Effector CD4-positive, alpha-beta T cell (primary cell): ENCODE measurements around the gene BHLHE23.

Experiments
- DNase-seq: peaks from one replicate; pipeline ENCODE4 v3.0.0-alpha.2; 2020

The BHLHE23 gene

GRCh38 chr20:63007646-63008488, 1.1 kb upstream of the BHLHE23 start:
- no peak for DNase-seq

GRCh38 chr20:63007360-63007645, 539 bp upstream of the BHLHE23 start:
- DNase-seq = no peak

DNA sequence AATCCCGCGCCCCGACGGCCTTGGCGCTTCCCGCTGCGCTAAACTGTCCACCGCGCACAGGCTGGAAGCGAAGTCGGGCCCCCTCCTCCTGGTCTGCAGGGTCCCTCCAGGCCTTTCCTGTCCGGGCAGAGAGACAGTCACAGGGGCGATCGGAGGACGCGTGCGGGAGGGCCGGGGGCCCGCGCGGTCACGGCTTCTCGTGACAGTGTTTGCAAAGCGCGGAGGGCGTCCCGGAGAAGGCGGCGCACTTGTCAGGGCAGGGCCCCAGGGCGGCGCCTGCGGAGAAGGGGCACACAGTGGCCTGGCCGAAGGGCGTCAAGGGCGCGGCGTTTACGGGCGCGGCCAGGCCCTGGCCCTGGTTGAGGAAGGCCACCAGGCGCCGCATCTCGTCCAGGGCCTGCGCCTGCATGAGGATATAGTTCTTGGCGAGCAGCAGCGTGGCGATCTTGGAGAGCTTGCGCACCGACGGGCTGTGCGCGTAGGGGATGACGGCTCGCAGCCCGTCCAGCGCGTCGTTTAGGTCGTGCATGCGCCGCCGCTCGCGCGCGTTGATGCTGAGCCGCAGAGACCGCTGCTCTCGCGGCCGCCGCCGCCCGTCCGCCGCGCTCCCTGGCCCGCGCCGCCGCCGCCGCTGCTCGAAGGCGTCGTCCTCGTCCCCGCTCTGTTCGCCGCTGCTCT, 763 bp downstream of the BHLHE23 start:
- DNase-seq = no peak

DNA sequence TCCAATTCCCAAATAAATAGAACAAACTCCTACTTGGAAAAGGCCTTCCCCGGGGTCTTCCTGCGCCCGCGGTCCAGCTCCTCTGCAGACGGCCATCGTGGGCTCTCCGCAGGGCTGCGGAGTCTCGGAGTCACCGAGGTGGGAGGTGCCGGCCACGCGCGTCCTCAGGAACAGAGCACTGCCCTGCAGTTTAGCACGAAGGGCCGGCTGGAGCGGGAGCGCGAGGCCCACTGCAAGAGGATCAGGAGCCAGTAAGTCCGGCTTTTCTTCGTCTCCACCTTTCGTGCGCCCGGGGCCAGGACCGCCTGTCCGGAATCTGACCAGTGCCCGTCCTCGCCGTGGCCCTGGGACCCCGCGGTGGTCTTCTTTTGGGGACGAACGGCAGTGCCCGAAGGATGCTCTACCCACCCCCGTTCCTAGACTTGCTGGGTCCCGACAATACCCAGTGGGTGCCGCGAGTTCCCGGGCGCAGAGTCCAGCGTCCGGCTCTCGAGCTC, 1.4 kb downstream of the BHLHE23 start:
- DNase-seq = no peak

DNA sequence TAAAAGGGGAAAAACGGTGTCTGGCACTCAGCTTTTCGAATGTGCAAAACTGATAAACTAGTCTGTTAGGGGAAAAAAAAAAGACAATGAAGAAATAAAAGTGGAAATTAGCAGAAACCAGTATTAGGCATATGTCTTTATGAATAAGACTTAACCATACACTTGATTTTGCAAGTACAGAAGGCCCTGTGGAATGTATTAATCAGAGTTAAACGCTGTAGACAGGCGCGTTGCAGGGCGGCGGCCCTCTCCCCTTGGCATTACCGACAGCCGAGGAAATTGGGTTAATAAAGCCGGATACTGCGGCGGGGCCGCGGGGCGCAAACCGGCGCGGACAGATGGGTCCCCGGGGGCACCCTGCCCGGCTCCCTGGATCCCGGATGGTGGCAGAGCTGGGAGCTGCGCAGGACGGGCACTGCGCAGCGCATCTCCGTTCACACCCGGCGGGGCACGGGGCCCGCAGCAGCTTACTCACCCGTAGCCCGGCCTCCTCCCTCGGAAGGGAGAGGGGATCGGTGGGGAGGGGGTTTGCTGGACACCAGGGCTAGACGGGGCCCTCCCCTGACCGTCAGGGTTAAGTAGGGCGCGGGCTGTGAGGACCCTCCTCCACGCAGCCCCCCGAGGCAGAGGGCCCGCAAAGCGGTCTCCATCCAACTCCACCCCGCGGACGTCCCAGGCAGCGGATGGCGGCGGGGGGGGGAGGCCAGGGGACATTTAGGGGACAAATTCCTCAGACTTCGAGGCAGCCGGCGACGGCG, 2.0 kb downstream of the BHLHE23 start:
- no peak for DNase-seq

DNA sequence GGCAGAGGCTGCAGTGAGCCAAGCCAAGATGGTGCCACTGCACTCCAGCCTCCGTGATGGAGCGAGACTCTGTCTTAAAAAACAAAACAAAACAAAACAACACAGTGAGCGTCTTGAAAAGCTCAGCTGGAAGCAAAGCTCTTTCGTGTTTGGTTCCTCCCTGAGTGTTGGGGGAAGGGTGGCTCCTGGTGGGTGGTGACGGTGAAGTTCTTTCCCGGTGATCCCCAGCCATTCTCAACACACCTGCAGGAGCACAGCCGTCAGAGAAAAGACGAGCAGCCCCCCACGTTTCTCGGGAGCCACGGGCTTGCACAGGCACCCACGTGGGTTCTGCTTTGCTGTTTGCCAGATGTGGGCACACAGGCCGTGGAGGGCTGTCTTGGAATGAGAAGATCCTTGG, 3.2 kb downstream of the BHLHE23 start:
- no peak for DNase-seq

GRCh38 chr20:63002511-63002910, 4.3 kb downstream of the BHLHE23 start:
- no peak for DNase-seq

- no peak for DNase-seq
Measured at GRCh38 chr20:63000958-63001357, 5.8 kb downstream of the BHLHE23 start.

DNA sequence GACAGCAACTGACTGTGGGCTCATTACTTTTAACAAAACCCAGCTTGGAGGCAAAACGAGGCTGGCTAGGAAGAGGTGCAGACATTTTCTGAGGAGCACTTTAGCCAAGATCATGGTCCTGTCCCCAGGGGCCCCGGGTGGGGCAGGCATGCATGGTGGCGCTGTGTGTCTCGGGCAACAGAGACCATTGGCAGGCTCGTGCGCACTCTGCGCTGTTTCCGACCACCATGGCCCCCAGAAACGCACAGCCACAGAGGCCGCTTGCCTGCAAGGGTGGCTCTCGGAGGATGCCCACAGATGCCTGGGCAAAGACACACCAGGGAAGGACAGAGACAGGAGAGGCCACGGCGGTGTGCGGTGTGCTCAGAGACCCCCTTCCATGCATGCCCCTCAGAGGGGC, 6.7 kb downstream of the BHLHE23 start:
- DNase-seq = no peak

DNA sequence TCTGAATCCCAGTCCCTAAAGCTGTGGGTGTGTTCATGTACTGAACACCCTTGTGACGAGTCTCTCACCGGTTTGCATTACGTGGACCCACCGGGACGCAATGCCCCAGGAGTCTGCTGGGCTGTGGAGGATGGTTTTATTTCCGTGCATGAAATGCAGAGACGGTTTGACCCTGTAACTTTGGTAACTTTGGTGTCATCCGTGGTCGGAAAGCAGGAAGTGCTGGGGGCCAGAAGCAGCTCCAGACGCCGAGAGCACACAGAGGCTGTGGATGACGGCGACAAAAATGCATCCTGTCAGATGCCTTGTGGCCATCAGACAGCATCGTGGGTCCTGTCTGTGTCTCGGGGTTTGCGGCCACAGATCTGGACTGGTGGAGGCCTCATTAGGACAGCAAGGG, 7.2 kb downstream of the BHLHE23 start:
- no peak for DNase-seq

DNA sequence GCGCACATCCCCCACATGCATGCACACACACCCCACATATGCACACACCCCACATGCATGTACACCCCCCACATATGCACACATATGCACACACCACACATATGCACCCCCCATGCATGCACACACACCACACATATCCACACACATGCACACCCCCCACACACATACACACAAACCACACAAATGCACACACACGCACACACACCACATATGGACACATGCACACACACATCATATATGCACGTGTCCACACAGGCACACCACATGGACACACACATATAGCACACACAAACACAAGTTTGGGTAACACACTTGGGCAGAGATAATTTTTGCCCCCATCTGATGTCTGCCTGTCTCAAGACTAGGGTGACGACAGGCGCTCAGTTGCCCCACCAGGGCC, 8.3 kb downstream of the BHLHE23 start:
- DNase-seq = no peak

DNA sequence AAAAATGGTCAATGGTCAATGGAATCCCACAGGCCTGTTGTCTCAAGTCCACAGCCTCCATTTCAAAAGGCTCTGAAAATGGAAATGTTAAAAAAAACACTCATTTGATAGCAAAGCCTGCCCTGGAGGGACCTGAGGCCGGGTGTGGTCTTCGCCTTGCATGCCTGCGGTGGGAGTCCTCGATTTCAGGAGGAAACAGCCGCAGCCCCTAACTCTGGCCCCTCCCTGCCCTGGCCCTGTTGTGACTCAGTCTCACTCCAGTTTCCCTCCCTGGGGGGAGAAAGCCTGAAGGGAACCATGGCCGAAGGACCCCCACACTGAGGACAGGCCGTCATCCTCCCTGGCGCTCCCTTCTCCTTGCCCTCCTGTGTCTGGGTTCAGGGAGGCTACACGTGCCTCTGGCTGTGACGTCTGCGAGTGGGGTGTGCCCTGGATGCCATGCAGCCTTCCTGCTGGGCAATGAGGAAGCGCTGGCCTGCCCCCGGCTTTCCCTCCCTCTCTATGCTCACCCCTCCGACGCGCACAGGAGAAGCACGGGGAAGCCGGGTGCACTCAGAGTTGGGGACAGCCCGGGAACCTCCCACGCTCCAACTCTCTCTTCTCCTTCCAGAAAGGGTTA, 9.2 kb downstream of the BHLHE23 start:
- DNase-seq = no peak

DNA sequence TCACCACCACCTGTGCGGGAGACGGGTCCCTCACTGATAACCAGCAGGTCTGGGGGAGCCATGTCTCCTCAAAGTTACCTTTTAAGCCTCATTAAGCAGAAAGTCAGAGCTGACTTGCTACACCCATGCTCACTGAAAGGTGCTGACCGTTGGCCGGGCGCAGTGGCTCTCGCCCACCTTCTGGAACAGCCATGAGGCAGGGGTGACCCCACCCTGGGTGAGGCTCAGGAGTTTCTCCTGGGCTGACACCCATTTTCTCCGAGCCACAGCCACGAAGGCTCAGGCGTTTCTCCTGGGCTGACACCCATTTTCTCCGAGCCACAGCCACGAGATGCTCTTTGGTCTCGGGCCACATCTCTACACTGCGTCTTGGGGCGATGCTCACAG, 10.2 kb downstream of the BHLHE23 start:
- no peak for DNase-seq

DNA sequence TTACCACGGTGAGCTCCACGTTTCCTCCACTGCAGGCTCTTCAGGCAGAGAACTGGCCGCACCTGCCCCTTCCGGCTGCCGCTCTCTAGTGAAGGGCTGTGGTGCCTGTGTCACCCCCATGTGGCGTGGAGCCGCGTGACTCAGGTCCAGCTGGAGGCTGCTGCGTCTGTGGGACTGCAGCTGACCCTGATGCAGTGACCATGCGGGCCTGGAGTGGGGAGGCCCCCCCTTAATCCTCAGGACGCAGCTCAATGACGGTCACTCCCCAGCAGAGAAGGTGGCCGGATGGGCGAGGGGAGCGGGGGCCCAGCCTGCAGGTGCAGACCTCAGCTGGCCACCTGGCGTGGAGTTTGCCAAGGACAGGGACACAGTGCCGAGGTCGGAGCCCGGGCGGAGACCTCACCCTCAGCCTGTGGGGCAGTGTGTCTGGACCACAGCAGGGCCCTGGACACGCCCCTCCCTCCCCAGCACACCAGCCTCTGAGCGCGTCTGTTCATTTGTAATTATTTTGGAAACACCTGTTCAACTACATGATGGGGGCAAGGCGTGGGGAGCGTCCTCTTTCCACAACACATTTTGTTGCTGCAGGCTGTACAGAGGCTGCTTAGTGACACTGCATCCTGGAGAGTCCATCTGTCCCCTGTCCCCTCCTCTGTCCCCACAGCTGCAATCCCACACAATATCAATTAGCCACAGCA, 10.7 kb downstream of the BHLHE23 start:
- DNase-seq = no peak

DNA sequence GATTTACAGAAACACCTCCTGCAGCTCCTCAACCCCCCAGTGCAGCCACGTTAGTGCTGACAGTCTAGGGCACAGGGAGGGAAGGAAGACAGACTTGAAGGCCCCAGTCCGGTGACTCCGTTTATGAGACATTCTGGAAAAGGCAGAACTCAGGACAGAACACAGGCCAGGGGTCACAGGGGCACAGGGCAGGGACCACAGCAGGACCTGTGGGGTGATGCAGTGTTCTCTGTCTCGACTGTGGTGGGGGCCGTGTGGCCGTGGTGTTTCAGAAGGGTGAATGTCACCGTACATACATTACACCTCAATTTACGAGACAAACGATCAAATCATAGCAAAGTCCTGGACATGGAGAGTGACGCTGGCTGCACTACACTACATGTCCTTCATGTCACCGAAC, 11.3 kb downstream of the BHLHE23 start:
- DNase-seq = no peak

- no peak for DNase-seq
Measured at GRCh38 chr20:62994869-62995281, 11.9 kb downstream of the BHLHE23 start.

GRCh38 chr20:62993856-62994494, 12.8 kb downstream of the BHLHE23 start:
- DNase-seq = no peak

GRCh38 chr20:62991863-62992262, 14.9 kb downstream of the BHLHE23 start:
- no peak for DNase-seq

- DNase-seq = no peak
Measured at GRCh38 chr20:62991196-62991807, 15.5 kb downstream of the BHLHE23 start.

DNA sequence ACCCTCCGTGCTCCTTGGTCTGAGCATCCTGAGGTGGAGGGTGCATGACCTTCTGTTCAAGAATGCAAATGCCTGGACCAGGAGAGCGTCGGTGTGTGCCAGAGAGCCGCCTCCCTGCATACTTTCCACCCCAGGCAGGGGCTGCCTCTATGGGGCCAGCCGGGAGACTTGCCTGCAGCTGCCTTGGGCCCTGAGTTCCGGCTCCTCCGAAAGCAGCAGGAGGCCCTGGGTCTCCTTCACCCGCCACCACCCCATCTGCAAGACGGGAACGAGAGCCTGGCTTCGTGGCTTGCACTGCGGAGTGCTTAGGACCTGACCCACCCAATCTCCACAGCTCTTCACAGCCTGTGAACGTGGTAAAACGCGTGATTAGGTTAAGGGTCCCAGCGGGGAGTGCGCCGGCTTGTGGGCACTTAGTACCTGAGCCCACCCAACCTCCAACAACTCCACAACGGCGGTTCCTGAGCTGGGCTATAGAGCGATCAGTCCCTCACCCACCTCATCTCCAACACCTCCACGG, 16.4 kb downstream of the BHLHE23 start:
- no peak for DNase-seq

- no peak for DNase-seq
Measured at GRCh38 chr20:62989201-62989601, 17.6 kb downstream of the BHLHE23 start.
